HepG2 (cell line): ENCODE results near the gene PXDC1. TPM values are rescaled to one million over a fixed set of nuclear protein-coding genes. Genes with fewer than 3 reads are reported as not detected.
A peak's percentile ranks its signal among the peaks of the same experiment; 100 is the strongest.

Experiments used
- ARHGAP35 ChIP-seq: sonication (generic); formaldehyde crosslinking; IDR thresholded peaks from 2 replicates; pipeline ENCODE4 v1.9.0; 2022; ENCODE audit warnings: mild to moderate bottlenecking, inconsistent platforms, moderate library complexity, missing genetic modification reagents, borderline replicate concordance
- CREM ChIP-seq, 2 experiments: sonication (generic) in 1 of 2; formaldehyde crosslinking in 1 of 2; IDR thresholded peaks; 2 replicates each; pipeline versions ENCODE4 v1.4.0 to v1.6.1; 2016 to 2020; ENCODE audit warnings: antibody characterized with exemption in 1 of 2, mild to moderate bottlenecking in 1 of 2, missing genetic modification reagents in 1 of 2
- EEA1 ChIP-seq: sonication (generic); formaldehyde crosslinking; IDR thresholded peaks from 2 replicates; pipeline ENCODE4 v1.5.1; 2020; ENCODE audit warnings: mild to moderate bottlenecking, missing genetic modification reagents, borderline replicate concordance
- HDAC6 ChIP-seq: fragments of 200-600 bp; sonication (generic); IDR thresholded peaks from 2 replicates; pipeline ENCODE4 v1.7.0; 2017; ENCODE audit warnings: mild to moderate bottlenecking, antibody characterized with exemption, low read length, low read depth
- NCOA5 ChIP-seq: sonication (generic); formaldehyde crosslinking; IDR thresholded peaks from 2 replicates; pipeline ENCODE4 v1.4.0; 2020; ENCODE audit warnings: missing genetic modification reagents
- RBM22 ChIP-seq: fragments of 200-400 bp; formaldehyde crosslinking; optimal IDR thresholded peaks from 2 replicates; pipeline ENCODE3; 2017; ENCODE audit warnings: mild to moderate bottlenecking, low read length, moderate library complexity
- SMAD9 ChIP-seq: sonication (generic); formaldehyde crosslinking; IDR thresholded peaks from 2 replicates; pipeline ENCODE4 v1.5.1; 2020; ENCODE audit warnings: mild to moderate bottlenecking, missing genetic modification reagents
- SPEN ChIP-seq: sonication (generic); formaldehyde crosslinking; IDR thresholded peaks from 2 replicates; pipeline ENCODE4 v1.5.1; 2020; ENCODE audit warnings: low read depth, mild to moderate bottlenecking, missing genetic modification reagents
- ZBTB7A ChIP-seq: sonication (generic); formaldehyde crosslinking; IDR thresholded peaks from 2 replicates; pipeline ENCODE4 v1.8.0; 2022; ENCODE audit warnings: mild to moderate bottlenecking, missing genetic modification reagents
- ZNF431 ChIP-seq: sonication (generic); formaldehyde crosslinking; IDR thresholded peaks from 2 replicates; pipeline ENCODE4 v1.9.0; 2022; ENCODE audit warnings: missing genetic modification reagents, low read depth, mild to moderate bottlenecking, borderline replicate concordance
- ZNF619 ChIP-seq: sonication (generic); formaldehyde crosslinking; IDR thresholded peaks from 2 replicates; pipeline ENCODE4 v1.4.0; 2020; ENCODE audit warnings: mild to moderate bottlenecking, missing genetic modification reagents
- ZNF780A ChIP-seq: sonication (generic); formaldehyde crosslinking; IDR thresholded peaks from 2 replicates; pipeline ENCODE4 v1.8.0; 2022; ENCODE audit warnings: mild to moderate bottlenecking, missing genetic modification reagents, moderate library complexity
- polyA plus RNA-seq, 8 experiments: library from polyadenylated mRNA; depleted of rRNA in 3 of 8; stranded (reverse) in 7 of 8; unstranded in 1 of 8; fragments of >200 nt; fragmentation: Illumina TruSeq in 4 of 8; extraction: Trizol in 4 of 8; gene quantifications; 2 replicates each; pipeline versions ENCODE4 v1.2.1 to v1.2.3, GENCODE V29; 2011 to 2016; ENCODE audit warnings: low read depth in 4 of 8, missing spikeins in 1 of 8, mixed read lengths in 1 of 8; ENCODE audit not compliant: insufficient read depth in 1 of 8
- total RNA-seq, 5 experiments: library from RNA; depleted of rRNA; stranded (reverse); fragments of >200 nt; fragmentation: Illumina TruSeq; extraction: Trizol; gene quantifications; 2 replicates each; pipeline ENCODE4 v1.2.3, GENCODE V29; 2016; ENCODE audit warnings: low read depth in 1 of 5
- TF ChIP-seq, protein P1 (sequence below): sonication (generic); formaldehyde crosslinking; IDR thresholded peaks from 2 replicates; pipeline ENCODE4 v1.5.0; 2020; ENCODE audit warnings: missing genetic modification reagents
- TF ChIP-seq, protein P2 (sequence below): sonication (generic); formaldehyde crosslinking; IDR thresholded peaks from 2 replicates; pipeline ENCODE4 v1.8.0; 2022; ENCODE audit warnings: missing genetic modification reagents, low read depth, mild to moderate bottlenecking, borderline replicate concordance
- TF ChIP-seq, protein P3 (sequence below): sonication (generic); formaldehyde crosslinking; IDR thresholded peaks from 2 replicates; pipeline ENCODE4 v1.5.1; 2020; ENCODE audit warnings: mild to moderate bottlenecking, missing genetic modification reagents, borderline replicate concordance
- TF ChIP-seq, protein P4 (sequence below): sonication (generic); formaldehyde crosslinking; IDR thresholded peaks from 2 replicates; pipeline ENCODE4 v1.4.0; 2020; ENCODE audit warnings: missing genetic modification reagents, borderline replicate concordance
- TF ChIP-seq, protein P5 (sequence below): sonication (generic); formaldehyde crosslinking; IDR thresholded peaks from 2 replicates; pipeline ENCODE4 v1.9.0; 2022; ENCODE audit warnings: low read depth, missing genetic modification reagents
- TF ChIP-seq, protein P6 (sequence below): sonication (generic); formaldehyde crosslinking; IDR thresholded peaks from 2 replicates; pipeline ENCODE4 v1.5.0; 2020; ENCODE audit warnings: mild to moderate bottlenecking, missing genetic modification reagents, moderate library complexity

PXDC1 gene
- total and polyA plus RNA-seq, 2 of the 13 experiments (the other 11 are each of a cell fraction or from before 2014, with no cell fraction given): 32.4 to 34.7 TPM

DNA sequence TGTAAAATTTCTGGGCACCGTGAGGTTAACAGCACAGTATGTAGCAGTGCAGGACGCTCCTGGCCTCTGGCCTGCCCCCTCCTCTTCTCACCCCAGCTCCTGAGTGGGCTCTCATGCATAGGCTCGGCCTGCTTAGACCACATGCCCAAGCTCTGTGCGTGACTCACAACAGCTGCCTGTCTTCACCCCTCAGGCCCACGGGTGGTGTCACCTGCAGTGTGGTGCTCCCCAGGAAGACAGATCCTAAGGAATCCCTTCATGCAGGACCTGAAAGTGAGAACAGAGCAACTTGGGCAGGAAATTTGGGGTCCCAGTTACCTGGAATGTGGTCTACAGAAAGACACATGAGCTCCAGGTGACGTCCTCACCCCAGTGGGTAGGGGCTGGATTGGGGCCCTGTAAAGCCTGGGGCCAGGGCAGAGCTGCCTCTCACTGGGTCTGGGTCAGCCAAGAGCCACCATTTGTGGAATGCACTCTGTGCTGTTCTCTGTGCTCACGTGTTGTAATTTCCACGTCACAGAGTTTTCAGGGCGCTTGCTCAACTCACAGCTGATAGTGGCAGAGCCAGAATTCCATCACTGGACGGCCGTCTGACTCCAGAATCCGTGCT, 37.0 kb upstream of the PXDC1 start (continued):
- TF ChIP-seq, protein P1, sequence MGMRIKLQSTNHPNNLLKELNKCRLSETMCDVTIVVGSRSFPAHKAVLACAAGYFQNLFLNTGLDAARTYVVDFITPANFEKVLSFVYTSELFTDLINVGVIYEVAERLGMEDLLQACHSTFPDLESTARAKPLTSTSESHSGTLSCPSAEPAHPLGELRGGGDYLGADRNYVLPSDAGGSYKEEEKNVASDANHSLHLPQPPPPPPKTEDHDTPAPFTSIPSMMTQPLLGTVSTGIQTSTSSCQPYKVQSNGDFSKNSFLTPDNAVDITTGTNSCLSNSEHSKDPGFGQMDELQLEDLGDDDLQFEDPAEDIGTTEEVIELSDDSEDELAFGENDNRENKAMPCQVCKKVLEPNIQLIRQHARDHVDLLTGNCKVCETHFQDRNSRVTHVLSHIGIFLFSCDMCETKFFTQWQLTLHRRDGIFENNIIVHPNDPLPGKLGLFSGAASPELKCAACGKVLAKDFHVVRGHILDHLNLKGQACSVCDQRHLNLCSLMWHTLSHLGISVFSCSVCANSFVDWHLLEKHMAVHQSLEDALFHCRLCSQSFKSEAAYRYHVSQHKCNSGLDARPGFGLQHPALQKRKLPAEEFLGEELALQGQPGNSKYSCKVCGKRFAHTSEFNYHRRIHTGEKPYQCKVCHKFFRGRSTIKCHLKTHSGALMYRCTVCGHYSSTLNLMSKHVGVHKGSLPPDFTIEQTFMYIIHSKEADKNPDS (CRISPR knock-in tag): 0 out of 2 replicates have a peak, but pooled peaks have one; percentile 17
- TF ChIP-seq NCOA5 (CRISPR knock-in tag): no peak
- TF ChIP-seq, protein P2, sequence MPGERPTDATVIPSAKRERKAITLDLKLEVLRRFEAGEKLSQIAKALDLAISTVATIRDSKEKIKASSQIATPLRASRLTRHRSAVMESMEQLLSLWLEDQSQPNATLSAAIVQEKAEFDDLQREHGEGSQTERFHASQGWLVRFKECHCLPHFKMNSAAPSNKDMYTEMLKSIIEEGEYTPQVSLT: no peak
- no peak for TF ChIP-seq SMAD9 (CRISPR knock-in tag)
- no peak for TF ChIP-seq RBM22
- TF ChIP-seq HDAC6: no peak
- TF ChIP-seq, protein P3, sequence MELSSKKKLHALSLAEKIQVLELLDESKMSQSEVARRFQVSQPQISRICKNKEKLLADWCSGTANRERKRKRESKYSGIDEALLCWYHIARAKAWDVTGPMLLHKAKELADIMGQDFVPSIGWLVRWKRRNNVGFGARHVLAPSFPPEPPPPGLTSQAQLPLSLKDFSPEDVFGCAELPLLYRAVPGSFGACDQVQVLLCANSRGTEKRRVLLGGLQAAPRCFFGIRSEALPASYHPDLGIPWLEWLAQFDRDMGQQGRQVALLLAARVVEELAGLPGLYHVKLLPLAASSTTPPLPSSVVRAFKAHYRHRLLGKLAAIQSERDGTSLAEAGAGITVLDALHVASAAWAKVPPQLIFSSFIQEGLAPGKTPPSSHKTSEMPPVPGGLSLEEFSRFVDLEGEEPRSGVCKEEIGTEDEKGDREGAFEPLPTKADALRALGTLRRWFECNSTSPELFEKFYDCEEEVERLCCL (CRISPR knock-in tag): no peak
- no peak for TF ChIP-seq ZNF780A
- TF ChIP-seq, protein P4, sequence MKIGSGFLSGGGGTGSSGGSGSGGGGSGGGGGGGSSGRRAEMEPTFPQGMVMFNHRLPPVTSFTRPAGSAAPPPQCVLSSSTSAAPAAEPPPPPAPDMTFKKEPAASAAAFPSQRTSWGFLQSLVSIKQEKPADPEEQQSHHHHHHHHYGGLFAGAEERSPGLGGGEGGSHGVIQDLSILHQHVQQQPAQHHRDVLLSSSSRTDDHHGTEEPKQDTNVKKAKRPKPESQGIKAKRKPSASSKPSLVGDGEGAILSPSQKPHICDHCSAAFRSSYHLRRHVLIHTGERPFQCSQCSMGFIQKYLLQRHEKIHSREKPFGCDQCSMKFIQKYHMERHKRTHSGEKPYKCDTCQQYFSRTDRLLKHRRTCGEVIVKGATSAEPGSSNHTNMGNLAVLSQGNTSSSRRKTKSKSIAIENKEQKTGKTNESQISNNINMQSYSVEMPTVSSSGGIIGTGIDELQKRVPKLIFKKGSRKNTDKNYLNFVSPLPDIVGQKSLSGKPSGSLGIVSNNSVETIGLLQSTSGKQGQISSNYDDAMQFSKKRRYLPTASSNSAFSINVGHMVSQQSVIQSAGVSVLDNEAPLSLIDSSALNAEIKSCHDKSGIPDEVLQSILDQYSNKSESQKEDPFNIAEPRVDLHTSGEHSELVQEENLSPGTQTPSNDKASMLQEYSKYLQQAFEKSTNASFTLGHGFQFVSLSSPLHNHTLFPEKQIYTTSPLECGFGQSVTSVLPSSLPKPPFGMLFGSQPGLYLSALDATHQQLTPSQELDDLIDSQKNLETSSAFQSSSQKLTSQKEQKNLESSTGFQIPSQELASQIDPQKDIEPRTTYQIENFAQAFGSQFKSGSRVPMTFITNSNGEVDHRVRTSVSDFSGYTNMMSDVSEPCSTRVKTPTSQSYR: no peak
- TF ChIP-seq SPEN: peak; percentile 34; the same call in 1 of the 2 replicates
- TF ChIP-seq ZBTB7A (CRISPR knock-in tag): peak; percentile 49
- TF ChIP-seq CREM (IDR thresholded peaks at IDR 0.05): no peak
- no peak for TF ChIP-seq CREM (CRISPR knock-in tag; IDR thresholded peaks at IDR 0.05)
- TF ChIP-seq ZNF619 (CRISPR knock-in tag): peak; percentile 31
- 0 out of 2 replicates have a peak, but pooled peaks have one; percentile 12 for TF ChIP-seq EEA1
- no peak for TF ChIP-seq ZNF431
- TF ChIP-seq, protein P5, sequence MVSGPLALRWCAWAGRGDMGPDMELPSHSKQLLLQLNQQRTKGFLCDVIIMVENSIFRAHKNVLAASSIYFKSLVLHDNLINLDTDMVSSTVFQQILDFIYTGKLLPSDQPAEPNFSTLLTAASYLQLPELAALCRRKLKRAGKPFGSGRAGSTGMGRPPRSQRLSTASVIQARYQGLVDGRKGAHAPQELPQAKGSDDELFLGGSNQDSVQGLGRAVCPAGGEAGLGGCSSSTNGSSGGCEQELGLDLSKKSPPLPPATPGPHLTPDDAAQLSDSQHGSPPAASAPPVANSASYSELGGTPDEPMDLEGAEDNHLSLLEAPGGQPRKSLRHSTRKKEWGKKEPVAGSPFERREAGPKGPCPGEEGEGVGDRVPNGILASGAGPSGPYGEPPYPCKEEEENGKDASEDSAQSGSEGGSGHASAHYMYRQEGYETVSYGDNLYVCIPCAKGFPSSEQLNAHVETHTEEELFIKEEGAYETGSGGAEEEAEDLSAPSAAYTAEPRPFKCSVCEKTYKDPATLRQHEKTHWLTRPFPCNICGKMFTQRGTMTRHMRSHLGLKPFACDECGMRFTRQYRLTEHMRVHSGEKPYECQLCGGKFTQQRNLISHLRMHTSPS (CRISPR knock-in tag): no peak
- TF ChIP-seq ARHGAP35 (CRISPR knock-in tag): peak; percentile 70; the same call in 1 of the 2 replicates
- TF ChIP-seq, protein P6, sequence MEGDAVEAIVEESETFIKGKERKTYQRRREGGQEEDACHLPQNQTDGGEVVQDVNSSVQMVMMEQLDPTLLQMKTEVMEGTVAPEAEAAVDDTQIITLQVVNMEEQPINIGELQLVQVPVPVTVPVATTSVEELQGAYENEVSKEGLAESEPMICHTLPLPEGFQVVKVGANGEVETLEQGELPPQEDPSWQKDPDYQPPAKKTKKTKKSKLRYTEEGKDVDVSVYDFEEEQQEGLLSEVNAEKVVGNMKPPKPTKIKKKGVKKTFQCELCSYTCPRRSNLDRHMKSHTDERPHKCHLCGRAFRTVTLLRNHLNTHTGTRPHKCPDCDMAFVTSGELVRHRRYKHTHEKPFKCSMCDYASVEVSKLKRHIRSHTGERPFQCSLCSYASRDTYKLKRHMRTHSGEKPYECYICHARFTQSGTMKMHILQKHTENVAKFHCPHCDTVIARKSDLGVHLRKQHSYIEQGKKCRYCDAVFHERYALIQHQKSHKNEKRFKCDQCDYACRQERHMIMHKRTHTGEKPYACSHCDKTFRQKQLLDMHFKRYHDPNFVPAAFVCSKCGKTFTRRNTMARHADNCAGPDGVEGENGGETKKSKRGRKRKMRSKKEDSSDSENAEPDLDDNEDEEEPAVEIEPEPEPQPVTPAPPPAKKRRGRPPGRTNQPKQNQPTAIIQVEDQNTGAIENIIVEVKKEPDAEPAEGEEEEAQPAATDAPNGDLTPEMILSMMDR (CRISPR knock-in tag): peak; percentile 2; the same call in 1 of the 2 replicates
